GM21381 (cell line): Measurements from ENCODE around the gene INHA.

Experiments used
- ATAC-seq: cut with Tn5 transposase; IDR thresholded peaks from one replicate; pipeline ENCODE4 v1.9.1; 2021; ENCODE audit warnings: mild to moderate bottlenecking, moderate library complexity; ENCODE audit not compliant: unreplicated experiment

Gene INHA

GRCh38 chr2:219608399-219608964 lies 36.4 kb downstream of the INHA start:
- no peak for ATAC-seq

DNA sequence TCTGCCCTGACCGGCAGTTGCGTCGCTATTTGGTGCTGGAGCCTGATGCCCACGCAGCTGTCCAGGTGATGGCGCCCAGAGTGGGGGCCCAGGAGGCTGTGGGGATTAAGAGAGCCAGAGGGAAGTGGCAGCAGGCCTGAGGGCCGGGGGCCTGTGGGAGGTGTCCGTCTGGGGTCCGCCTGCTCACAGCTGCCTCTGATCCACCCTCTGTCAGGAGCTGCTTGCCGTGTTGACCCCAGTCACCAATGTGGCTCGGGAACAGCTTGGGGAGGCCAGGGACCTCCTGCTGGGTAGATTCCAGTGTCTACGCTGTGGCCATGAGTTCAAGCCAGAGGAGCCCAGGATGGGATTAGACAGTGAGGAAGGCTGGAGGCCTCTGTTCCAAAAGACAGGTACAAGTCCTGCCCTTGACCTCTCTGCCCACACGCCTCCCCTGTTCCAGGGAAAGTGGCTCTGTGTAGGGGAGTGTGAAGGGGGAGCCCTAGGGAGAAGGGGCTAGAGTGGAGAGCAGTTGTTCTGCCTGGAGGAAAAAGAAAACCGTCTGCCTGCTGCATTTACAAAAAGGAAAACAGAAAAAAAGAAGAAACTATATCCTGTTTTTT lies 37.1 kb downstream of the INHA start:
- ATAC-seq, result no peak

DNA sequence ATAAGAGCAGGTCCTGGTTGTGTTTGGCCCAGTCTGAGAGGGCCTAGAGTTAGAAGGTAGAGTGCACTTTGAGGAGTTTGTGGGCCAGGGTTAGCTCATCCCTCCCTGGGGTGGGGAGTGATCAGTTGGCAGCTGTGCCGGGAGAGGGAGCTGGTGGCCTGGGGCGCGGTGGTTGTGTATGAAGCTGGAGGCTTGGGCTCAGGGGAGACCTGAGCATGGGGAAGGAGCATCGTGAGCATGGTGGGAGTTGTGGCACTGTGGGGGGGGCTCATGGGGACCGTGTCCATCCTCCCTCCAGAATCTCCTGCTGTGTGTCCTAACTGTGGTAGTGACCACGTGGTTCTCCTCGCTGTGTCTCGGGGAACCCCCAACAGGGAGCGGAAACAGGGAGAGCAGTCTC lies 39.2 kb downstream of the INHA start:
- no peak for ATAC-seq

DNA sequence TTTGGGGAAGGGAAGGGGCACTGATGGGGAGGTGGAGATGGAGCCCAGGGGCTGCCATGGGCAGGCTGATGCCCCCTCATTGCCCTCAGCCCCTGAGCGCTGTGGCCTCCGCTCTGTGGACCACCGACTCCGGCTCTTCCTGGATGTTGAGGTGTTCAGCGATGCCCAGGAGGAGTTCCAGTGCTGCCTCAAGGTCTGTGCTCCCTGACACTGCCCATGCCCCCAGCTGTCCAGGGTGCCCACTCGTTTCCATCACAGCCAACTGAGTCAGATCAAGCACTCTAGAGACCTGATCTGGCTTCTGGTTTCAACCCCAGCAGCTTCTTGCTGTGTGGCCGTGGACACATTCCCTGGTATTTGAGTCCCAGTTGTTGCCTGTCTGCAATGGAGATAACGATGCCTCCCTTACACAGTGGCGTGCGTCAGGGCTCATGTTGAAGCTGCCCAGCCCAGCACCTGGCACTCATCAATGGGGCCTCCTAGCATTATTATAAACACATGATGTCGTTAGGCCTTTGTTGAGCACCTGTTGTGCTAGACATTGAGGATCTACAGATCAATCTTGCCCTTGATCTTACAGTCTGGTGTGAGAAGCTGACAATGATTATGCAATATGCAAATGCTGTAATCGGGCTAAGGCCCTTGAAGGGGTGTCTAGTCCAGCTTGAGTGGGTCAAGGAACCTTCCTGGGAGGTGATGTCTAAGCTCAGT lies 39.9 kb downstream of the INHA start:
- no peak for ATAC-seq

GRCh38 chr2:219612577-219613286 lies 40.6 kb downstream of the INHA start:
- ATAC-seq, result no peak

GRCh38 chr2:219613461-219614070 lies 41.5 kb downstream of the INHA start:
- ATAC-seq, result no peak

DNA sequence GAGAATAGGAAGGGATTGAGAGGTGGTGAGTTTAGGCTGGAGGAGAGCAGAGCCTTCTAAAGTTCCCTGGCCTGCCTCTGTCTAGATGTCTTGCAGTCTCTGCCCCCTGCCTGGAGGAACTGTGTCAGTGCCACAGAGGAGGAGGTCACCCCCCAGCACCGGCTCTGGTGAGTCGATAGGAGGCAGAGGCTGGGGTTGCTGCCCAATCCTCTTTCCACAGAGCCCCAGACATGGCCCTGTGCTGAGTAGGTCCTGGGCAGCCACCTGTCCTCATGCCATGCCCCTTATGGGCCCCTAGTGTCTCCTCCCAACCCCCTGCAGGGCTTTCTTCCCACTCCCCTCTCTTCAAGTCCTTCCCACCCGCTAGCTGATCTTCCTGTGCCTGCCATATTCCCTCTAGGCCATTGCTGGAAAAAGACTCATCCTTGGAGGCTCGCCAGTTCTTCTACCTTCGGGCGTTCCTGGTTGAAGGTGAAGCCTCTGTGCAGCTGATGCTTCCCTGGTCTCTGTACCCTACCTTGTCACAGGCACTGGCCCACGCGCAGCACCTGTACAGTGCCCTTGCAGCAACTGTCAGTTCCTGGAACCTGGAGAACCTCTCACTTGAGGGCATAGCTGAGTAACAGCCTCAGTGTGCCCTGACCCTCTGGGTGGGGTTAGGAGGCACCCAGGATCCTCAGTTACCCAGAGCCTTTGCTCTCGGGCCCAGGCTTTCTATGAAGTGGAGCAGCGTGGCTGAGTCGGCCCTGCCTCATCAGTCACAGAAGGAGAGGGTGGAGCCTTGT lies 42.2 kb downstream of the INHA start:
- no peak for ATAC-seq

DNA sequence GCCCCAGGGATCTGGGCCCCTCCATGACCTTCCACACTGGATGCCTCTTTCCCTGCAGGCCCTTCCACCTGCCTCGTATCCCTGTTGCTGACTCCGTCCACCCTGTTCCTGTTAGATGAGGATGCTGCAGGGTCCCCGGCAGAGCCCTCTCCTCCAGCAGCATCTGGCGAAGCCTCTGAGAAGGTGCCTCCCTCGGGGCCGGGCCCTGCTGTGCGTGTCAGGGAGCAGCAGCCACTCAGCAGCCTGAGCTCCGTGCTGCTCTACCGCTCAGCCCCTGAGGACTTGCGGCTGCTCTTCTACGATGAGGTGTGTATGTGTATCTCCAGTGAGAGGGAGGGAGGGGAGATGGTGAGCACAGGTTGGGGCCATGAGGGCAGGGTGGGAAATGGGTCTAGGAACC lies 42.9 kb downstream of the INHA start:
- no peak for ATAC-seq

DNA sequence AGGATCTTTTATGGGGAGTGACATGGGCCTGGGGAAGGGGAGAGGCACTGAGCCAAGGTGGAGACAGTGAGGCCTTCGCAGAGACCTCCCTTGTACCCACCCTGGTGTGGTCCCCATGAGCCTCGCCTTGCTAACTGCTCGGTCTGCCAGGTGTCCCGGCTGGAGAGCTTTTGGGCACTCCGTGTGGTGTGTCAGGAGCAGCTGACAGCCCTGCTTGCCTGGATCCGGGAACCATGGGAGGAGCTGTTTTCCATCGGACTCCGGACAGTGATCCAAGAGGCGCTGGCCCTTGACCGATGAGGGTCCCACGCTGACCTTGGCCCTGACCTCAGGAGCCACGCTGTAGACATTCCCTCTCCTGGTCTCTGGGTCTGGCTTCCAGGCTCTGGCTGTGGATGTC lies 43.8 kb downstream of the INHA start:
- ATAC-seq, result no peak

- no peak for ATAC-seq
These were observed 44.4 kb downstream of the INHA start for GRCh38 chr2:219616550-219616949.

DNA sequence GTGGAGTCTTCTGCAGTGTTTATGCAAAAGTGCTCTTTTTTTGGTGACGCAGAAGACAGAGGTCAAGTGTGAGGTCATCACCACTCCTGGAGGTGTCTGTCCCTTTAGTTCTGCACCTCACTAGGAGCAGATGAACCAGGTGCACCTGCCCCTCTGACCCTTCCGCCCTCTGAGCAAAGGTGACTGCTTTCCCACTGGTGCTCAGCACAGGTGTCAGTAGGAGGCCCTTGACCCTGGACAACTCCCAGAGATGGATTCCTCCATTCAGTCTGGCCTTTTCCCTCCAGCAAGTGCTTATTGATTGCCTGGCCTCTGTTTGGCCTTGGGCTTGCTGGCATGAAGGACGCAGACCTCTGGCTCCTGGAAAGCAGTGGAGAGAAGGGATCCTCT lies 46.6 kb downstream of the INHA start:
- no peak for ATAC-seq

DNA sequence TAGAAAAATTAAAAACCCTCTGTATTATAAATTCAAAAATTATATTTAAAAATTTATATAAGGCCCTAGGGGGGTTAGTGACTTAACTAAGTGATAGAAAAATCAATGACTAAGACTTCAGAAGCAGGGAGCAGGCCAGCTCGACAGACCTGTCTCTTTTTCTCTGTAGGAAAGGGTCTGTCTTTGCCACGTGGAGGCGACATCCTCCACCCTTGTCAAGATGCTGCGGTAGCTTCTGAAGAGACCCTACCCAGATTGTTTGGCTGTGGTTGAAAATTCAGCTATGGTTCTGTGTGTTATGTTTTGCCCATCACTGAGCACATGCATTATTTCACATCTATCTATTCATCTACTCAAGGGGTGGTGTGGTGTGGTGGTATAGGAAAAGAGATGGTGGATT lies 47.1 kb downstream of the INHA start:
- no peak for ATAC-seq

GRCh38 chr2:219620546-219620945 lies 48.4 kb downstream of the INHA start:
- ATAC-seq, result no peak

- no peak for ATAC-seq
These were observed 49.8 kb downstream of the INHA start for GRCh38 chr2:219621935-219622334.

DNA sequence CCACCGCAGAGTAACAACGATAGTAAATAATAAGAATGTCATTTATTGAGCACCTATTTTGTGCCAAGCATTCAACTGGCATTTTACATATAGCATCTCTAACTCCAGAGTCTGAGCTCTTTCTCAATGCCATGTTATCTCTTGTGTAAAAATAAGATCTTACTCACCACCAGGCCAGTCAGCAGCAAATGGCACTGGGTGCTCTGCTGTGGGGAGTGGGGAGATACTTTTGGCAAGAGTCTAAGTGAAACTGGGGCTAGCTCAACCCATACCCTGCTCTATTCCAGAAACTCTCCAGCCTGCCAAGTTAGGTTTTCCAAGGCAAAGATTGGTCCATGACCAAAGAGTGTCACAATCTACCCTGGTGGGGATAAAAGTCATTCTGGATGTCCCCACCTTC lies 50.4 kb downstream of the INHA start:
- ATAC-seq, result no peak

- ATAC-seq, result no peak
These were observed 52.5 kb downstream of the INHA start for GRCh38 chr2:219624565-219624964.

- ATAC-seq, result no peak
These were observed 53.1 kb downstream of the INHA start for GRCh38 chr2:219625179-219625578.
